HG03432 (cell line): Measurements from ENCODE around the gene AP5S1.
"Not testable (repeated sequence)": the region's sequence is repeated elsewhere in the genome, so short reads cannot be mapped to it uniquely, and the experiment has no call there.

ENCODE experiments used
- ATAC-seq: cut with Tn5 transposase; IDR thresholded peaks from one replicate; pipeline ENCODE4 v1.9.1; 2021; ENCODE audit warnings: mild to moderate bottlenecking, moderate library complexity; ENCODE audit not compliant: unreplicated experiment

The AP5S1 gene

GRCh38 chr20:3842348-3842930 is 22.1 kb downstream of the AP5S1 start:
- ATAC-seq, result no peak

GRCh38 chr20:3843490-3843889 is 23.1 kb downstream of the AP5S1 start:
- ATAC-seq, result no peak

DNA sequence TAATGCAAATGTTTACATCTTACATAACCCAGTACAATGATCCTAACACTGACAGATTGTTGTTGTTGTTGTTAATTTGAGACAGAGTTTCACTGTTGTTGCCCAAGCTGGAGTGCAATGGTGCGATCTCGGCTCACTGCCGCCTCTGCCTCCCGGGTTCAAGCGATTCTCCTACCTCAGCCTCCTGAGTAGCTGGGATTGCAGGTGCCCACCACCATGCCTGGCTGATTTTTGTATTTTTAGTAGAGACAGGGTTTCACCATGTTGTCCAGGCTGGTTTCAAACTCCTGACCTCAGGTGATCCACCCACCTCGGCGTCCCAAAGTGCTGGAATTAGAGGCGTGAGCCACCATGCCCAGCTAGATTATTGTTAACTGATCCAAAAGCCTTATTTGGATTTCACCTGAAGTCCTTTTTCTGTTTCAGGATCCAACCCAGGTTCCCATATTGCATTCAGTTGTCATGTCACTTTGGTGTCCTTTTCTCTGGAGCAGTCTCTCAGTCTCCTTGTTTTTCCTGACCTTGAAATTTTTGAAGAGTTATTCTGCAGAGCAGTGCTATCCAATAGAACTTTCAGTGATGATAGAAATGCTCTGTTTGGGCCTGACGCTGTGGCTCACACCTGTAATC is 23.8 kb downstream of the AP5S1 start:
- not testable (repeated sequence) for ATAC-seq

DNA sequence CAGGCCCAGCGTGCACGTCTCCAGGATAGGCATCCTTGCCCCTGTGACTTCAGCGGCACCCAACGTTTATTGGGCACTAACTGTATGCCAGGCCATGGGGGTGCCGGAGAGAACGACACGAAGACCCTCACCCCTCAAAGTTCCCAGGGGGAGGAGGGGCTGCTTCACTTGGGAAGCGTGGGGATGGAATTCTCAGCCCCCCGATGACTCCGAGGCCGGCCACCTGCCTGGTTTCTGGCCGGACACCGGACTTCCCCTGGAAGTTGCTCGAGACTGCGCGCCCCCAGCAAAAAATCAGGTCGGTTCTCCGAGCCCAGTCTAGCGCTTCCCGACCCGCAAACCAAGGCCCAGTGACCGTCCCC is 26.0 kb downstream of the AP5S1 start:
- no peak for ATAC-seq

DNA sequence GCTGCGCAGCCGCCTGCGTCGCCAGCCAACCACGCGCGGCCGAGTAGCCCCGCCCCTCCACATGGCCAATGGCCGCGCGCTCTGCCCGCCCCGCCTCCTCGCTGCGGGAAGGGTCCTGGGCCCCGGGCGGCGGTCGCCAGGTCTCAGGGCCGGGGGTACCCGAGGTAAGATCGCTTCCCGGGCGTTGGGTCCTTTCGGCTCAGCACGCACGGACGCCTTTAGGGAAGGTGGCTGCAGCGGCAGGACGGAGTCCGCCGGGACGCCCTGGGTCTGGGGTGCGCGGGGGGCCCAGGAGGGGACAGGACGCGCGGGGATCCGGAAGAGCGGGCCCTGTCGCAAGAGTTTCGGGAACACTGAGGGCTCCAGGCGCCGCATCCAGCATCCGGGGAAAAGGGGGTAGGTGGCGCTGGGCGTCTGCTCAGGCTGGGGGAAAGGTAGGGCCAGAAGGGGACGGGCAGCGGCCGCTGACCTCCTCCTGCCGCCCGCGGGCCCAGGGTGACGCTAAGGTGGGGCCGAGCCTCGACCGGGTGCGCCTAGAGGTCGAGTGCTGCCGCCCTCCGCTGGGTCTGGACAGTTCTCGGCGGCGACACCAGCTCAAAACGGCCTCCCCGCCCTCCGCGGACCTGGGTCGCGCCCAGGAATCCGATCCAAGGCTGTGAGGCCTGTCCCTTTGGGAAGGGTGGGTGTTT is 26.5 kb downstream of the AP5S1 start, which contains the start of gene MAVS:
Gene MAVS (plus strand): TSS at position 95 of the 689 bp plus-strand sequence. CDS start 7,791 bp downstream, outside the sequence.
- peak; percentile 93 for ATAC-seq

DNA sequence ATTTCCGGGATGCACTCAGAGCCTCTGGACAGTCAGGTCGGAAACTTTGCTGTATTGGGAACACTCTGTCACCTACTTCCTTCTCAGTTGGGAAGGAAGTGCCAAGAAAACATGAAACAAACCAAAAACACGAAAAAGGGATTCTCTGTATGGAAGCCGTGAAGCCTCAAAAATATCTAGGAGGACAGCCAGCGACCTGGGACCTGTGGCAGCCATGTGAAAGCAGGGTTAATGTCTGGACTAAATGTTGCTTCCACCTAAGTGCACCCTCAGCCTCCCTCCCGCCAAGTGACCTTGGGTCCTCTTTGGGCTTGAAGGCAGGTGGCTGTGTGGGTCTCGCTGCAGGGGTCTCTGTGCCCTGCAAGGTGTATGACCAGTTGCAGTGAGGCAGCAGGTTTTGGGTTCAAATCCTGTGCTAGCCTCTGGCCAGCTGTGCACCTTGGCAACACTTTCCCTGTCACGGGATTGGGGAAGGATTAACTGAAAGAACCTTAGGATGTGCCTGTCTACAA is 27.1 kb downstream of the AP5S1 start:
- no peak for ATAC-seq

DNA sequence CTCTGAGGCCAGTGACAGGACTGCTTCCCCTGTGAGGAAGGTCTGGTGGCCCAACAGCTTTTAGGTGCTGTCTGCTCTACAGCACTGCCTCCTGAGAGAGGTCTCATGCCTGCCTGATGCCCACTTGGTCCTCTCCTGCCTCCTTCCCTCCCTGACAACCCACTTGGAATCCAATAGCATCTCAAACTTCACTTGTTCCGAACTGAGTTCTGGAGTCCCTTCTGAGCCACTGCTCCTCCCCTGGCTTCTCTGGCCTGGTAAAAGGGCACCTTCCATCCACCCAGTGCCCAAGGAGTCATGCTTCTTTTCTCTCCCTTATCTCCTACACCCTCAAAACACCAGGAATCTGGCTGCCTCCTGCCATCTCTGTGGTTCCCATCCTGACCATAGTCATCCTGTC is 28.2 kb downstream of the AP5S1 start:
- no peak for ATAC-seq

DNA sequence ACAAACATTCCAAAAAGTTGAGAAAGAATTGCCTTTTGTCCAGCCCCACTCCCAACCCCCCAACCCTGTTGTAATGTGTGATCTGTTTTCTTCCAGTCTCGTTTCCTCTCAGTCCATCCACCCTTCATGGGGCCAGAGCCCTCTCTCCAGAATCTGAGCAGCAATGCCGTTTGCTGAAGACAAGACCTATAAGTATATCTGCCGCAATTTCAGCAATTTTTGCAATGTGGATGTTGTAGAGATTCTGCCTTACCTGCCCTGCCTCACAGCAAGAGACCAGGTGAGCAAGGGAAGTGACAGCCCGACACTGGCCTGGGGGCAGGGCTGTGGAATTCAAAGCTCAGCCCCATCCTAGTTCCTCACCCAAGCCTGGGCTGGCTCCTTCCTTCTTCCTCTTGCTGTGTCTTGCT is 34.1 kb downstream of the AP5S1 start:
- ATAC-seq, result no peak

DNA sequence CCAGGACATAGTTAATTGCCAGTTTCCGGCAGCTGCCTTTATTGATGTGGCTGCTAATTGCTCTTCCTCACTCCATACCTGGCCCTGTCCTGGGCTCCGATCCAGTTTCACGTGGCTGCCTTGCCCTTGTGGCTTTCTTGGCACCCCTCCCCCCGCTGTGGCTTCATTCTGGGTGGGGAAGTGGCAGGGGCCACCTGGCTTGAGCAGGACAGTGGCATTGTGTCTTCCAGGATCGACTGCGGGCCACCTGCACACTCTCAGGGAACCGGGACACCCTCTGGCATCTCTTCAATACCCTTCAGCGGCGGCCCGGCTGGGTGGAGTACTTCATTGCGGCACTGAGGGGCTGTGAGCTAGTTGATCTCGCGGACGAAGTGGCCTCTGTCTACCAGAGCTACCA is 37.1 kb downstream of the AP5S1 start:
- no peak for ATAC-seq

DNA sequence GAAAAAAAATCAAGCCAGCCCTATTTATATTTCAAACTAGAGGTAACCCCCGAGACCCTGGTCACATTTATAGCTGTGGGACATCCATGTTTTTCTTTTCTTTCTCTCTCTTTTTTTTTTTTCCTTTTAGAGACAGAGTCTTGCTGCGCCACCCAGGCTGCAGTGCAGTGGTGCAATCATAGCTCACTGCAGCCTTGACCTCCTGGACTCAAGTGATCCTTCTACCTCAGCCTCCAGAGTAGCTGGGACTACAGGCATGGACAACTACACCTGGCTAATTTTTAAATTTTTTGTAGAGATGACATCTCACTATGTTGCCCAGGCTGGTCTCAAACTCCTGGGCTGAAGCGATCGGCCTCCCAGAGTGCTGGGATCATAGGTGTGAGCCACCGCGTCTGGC is 38.3 kb downstream of the AP5S1 start:
- ATAC-seq, result no peak

- ATAC-seq, result no peak
Measured at GRCh38 chr20:3861191-3861590, 40.8 kb downstream of the AP5S1 start.

DNA sequence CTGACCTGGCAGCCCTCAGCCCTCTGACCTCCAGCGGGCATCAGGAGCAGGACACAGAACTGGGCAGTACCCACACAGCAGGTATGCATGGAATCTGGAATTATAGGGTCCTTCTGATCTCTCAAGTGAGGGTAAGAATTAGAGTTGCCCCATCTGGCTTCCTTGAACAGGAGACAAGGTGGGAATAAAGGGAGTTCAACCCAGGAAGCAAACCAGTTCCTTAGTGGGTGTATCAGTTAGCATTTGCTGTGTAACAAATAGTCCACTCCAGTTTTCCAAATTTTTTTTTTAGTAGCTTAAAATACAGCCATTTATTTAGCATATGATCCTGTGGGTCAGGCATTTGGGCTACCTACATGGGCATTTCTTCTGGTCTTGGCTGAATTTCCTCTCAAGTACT is 42.0 kb downstream of the AP5S1 start:
- ATAC-seq, result no peak

DNA sequence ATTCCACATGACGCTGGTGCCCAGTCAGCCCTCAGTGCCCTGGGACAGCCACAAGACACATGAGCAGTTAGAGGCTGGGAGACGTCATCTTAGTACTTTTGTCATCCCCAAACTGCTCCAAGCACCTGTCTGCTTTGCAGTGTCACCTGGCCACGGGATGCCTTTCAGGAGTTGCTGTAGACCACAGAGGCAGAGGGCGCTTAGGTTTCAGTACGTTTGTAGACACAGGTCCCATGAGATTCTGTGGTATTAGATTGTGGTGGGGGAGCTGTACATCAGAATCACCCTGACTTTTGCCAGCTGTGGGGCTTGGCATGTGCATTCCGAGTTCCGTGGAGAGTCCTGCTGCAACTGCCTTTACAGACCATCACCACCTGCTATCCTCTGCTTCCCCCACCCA is 43.0 kb downstream of the AP5S1 start:
- peak; percentile 58 for ATAC-seq

GRCh38 chr20:3864518-3864917 is 44.2 kb downstream of the AP5S1 start:
- no peak for ATAC-seq

DNA sequence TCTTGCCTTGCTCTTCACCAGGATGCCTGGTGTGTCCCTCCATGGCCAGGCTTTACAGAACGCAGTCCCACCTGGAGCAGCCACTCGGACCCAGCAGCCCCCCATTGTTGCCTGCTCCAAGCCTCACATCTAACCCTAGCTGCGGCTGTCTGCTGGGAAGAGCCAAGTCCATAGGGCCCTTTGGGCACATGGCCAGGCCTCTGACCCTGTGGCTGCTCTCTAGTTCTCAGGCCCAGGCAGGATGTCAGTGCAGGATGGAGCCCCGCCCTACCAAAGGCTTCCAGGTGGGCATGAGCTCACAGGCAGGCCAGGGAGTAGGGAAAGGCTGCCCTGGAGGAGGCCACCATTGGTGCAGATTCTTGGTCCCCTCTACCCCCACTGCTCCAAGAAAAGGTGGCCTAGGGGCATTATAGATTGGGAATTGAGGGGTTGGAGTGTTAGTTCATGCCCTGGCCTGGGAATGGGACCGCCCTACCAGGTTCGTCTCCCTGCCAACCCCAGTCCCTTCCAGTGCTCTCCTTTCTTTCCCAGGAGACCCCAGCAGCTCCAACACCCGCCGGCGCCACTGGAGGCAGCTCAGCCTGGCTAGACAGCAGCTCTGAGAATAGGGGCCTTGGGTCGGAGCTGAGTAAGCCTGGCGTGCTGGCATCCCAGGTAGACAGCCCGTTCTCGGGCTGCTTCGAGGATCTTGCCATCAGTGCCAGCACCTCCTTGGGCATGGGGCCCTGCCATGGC is 45.0 kb downstream of the AP5S1 start:
- ATAC-seq, result no peak

GRCh38 chr20:3865887-3866407 is 45.6 kb downstream of the AP5S1 start:
- no peak for ATAC-seq

DNA sequence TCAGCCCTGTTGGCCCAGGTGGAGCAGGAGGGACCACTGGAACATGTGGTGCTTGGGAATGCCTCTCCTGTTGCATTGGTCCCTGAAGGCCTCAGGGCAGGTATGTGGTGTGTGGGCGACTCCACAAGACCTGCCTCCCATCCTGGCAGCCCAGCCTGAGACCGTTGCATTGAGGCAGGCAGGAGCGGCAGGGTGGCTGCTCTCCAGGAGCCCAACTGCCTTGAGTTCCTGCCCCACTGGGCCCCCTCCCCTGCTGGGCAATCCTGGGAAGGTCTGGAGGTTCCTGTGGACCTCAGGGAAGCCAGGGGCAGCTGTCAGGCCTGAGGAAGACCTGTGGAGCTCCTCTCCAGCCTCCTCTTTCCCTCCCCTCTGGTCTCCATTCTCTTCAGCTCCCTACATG is 46.1 kb downstream of the AP5S1 start:
- no peak for ATAC-seq

DNA sequence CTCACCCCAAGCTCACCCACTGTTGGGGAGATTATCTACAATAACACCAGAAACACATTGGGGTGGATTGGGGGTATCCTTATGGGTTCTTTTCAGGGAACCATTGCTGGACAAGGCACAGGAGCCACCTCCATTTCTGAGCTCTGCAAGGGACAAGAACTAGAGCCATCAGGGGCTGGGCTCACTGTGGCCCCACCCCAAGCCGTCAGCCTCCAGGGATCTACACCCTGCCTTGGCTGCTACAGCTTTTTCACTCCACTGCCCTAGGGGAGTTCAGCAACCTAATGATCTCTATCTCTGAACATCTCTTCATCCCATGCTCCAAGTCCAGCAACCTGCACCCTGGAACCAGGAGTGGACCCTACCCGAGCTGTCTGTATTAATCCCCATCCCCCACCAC is 47.5 kb downstream of the AP5S1 start:
- no peak for ATAC-seq

- no peak for ATAC-seq
Measured at GRCh38 chr20:3869839-3870634, 49.7 kb downstream of the AP5S1 start.

DNA sequence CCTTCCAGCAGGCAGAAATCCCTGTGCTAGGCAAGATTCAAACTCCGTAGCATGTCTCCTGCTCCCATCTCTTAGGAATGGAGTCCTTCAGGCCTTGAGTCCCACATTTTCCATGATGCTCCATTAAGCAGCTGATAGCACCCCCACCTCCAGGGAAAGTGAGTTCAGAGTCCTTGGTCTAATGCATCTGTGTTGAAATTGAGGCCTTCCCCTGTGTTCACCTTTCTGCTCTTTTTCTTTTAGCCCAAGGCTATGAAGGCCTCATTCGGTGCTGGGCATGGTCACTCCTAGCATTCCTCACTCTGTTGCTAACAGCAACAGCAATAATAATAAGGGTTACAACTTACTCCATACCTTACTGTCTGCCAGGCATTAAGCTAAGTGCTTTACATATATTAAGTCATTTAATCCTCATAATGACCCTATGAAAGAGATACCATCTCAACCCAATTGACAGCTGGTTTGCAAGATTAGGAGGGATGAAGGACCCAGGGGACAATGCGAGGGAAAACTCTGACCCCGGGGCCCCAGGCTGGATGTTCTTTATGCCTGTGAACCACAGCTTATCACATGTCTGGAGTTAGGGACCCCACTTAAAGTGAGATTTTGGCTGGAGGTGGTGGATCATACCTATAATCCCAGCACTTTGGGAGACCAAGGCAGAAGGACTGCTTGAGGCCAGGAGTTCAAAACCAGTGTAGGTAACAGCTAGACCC is 51.4 kb downstream of the AP5S1 start:
- no peak for ATAC-seq
